Natural killer cell (primary cell): ENCODE results near the gene FAR2. TPM values are rescaled to one million over a fixed set of nuclear protein-coding genes. Genes with fewer than 3 reads are reported as not detected.

Experiments
- ATAC-seq, 3 donors: fragments of 150-1000 bp in 2 of 3; fragments of 200-7000 bp in 1 of 3; cut with Tn5 transposase; 1 replicate in 1 of 3; 2 replicates in 2 of 3; pipeline ENCODE4 v1.10.0; 2021; ENCODE audit warnings: mild to moderate bottlenecking in 2 of 3, moderate library complexity in 2 of 3
- DNase-seq, 2 donors: peaks; one replicate each; pipeline versions ENCODE4 v3.0.0 to v3.0.0-alpha.2; 2013 to 2021; ENCODE audit warnings: mixed read lengths in 1 of 2
- H3K27ac ChIP-seq: one replicate; pipeline ENCODE4 v1.5.1; 2013; ENCODE audit warnings: mild to moderate bottlenecking, low read length
- H3K27me3 ChIP-seq: one replicate; pipeline ENCODE4 v1.6.1; 2013; ENCODE audit warnings: low read length; ENCODE audit not compliant: control insufficient read depth, insufficient read depth
- H3K36me3 ChIP-seq: one replicate; pipeline ENCODE4 v1.6.1; 2013; ENCODE audit warnings: low read length; ENCODE audit not compliant: control insufficient read depth, insufficient read depth
- H3K4me1 ChIP-seq: one replicate; pipeline ENCODE4 v1.6.1; 2013; ENCODE audit warnings: low read length; ENCODE audit not compliant: control insufficient read depth, insufficient read depth
- H3K4me3 ChIP-seq: one replicate; pipeline ENCODE4 v1.5.1; 2013; ENCODE audit warnings: low read length
- H3K9me3 ChIP-seq: one replicate; pipeline ENCODE4 v1.6.1; 2013; ENCODE audit warnings: low read length; ENCODE audit not compliant: control insufficient read depth, insufficient read depth
- H3K27ac Mint-ChIP-seq, 2 donors: one replicate each; pipeline ENCODE4 v1.8.0; 2022; ENCODE audit warnings: mild to moderate bottlenecking in 2 of 2, mixed read lengths in 2 of 2, moderate library complexity in 1 of 2
- H3K27me3 Mint-ChIP-seq, 2 donors: one replicate each; pipeline ENCODE4 v1.8.0; 2022; ENCODE audit warnings: low read depth in 2 of 2, mixed read lengths in 2 of 2
- H3K36me3 Mint-ChIP-seq: one replicate; pipeline ENCODE4 v1.8.0; 2022; ENCODE audit warnings: mixed read lengths
- H3K4me1 Mint-ChIP-seq, 2 donors: one replicate each; pipeline ENCODE4 v1.8.0; 2022; ENCODE audit warnings: mixed read lengths in 2 of 2
- H3K4me3 Mint-ChIP-seq: one replicate; pipeline ENCODE4 v1.8.0; 2022; ENCODE audit warnings: mild to moderate bottlenecking, moderate library complexity, mixed read lengths
- H3K9me3 Mint-ChIP-seq, 2 donors: one replicate each; pipeline ENCODE4 v1.8.0; 2022; ENCODE audit warnings: mixed read lengths in 2 of 2
- CTCF ChIP-seq: fragments of 200-600 bp; IDR thresholded peaks from one replicate; pipeline ENCODE4 v1.8.0; 2022; ENCODE audit warnings: antibody characterized with exemption
- WGBS: methylation state at CpG from one replicate; pipeline ENCODE4 v1.1.7; 2013; ENCODE audit warnings: missing lambda C conversion rate; ENCODE audit not compliant: insufficient coverage; 5-methylcytosine and 5-hydroxymethylcytosine counted together
- intact Hi-C: fragments of 100-400 bp; cut with micrococcal nuclease; formaldehyde crosslinking; loops from one replicate; pipeline ENCODE4 v1.14.2; 2022
- total RNA-seq, 4 donors: library from RNA; stranded (reverse); fragments of 120-200 nt in 1 of 4; gene quantifications; one replicate each; pipeline versions ENCODE4 v1.2.3 to v1.2.4, GENCODE V29; 2013 to 2022

Gene FAR2
- total RNA-seq, 3 donors from 2014 or later (not counting 1 experiment from before 2014, with no cell fraction given): 1.5 to 3.5 (median 1.7) TPM

DNA sequence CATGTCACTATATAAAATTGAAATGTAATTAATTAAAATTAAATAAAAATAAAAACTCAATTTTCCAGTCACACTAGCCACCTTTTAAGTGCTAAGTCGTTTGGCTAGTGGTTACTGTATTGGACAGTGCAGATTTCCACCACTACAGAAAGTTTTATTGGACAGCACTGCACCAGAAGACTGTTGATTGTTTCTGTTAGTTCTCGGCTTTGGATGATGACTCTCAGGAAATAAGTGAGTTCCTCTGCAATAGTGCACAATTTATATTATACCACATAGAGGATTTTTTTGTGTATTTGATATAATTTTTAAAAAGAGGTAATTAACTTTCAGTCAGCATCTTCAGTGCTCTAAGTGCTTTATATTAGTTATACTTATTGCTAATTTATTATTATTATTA lies 52.7 kb downstream of the FAR2 start:
- no peak overlapping the region for H3K4me3 Mint-ChIP-seq
- no peak overlapping the region for H3K4me3 ChIP-seq
- H3K36me3 ChIP-seq: no peaks in the 10 kb centered on the region
- H3K4me1 ChIP-seq: no peaks in the 10 kb centered on the region
- H3K36me3 Mint-ChIP-seq: no peaks in the 10 kb centered on the region
- H3K27ac Mint-ChIP-seq: no peak overlapping the region
- ATAC-seq: no peak
- H3K4me1 Mint-ChIP-seq: no peaks in the 10 kb centered on the region
- peaks cover 2% of the 10 kb centered on the region in 2 donors for H3K9me3 Mint-ChIP-seq
- DNase-seq: no peak
- intact Hi-C loops: no loop called here
- TF ChIP-seq CTCF: no peak
- no peaks in the 10 kb centered on the region for H3K27me3 ChIP-seq
- no peaks in the 10 kb centered on the region for H3K27me3 Mint-ChIP-seq
- H3K27ac ChIP-seq: no peak overlapping the region
- WGBS: no CpG with 5 or more reads among the region's 2 CpGs
- no peaks in the 10 kb centered on the region for H3K9me3 ChIP-seq

DNA sequence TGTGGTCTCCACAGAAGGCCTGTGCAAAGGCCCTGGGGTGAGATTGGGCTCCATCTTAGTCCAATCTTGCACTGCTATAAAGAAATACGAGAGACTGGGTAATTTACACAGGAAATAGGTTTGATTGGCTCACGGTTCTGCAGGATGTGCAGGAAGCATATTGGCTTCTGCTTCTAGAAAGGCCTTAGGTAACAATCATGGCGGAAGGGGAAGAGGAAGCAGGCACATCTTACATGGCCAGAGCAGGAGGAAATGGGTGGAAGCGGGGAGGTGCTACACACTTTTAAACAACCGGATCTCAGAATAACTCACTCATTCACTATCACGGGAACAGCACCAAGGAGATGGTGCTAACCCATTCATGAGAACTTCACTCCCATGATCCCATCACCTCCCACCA lies 55.4 kb downstream of the FAR2 start:
- WGBS: 80% methylated on average over 6 of the region's 6 CpGs
- H3K4me1 Mint-ChIP-seq: no peaks in the 10 kb centered on the region
- no peaks in the 10 kb centered on the region for H3K4me1 ChIP-seq

GRCh38 chr12:29207120-29207519 lies 58.0 kb downstream of the FAR2 start:
- Histone ChIP-seq H3K36me3 (no peaks in the 10 kb centered on the region), H3K27me3 (no peaks in the 10 kb centered on the region), H3K4me3 (no peak overlapping the region), H3K4me1 (no peaks in the 10 kb centered on the region), H3K9me3 (no peaks in the 10 kb centered on the region), H3K27ac (no peak overlapping the region)
- Mint-ChIP-seq H3K27me3 (no peaks in the 10 kb centered on the region), H3K9me3 (peaks cover 2% of the 10 kb centered on the region in 2 donors), H3K4me1 (no peaks in the 10 kb centered on the region), H3K36me3 (no peaks in the 10 kb centered on the region), H3K4me3 (no peak overlapping the region), H3K27ac (no peak overlapping the region)
- ATAC-seq (no peak), DNase-seq (no peak)
- TF ChIP-seq CTCF: no peak
- intact Hi-C loops: no loop called here
- 42% methylated on average over 5 of the region's 5 CpGs for WGBS

More for the DNA sequence above, 55.4 kb downstream of the FAR2 start:
- peaks cover 2% of the 10 kb centered on the region in 2 donors for H3K9me3 Mint-ChIP-seq
- H3K36me3 Mint-ChIP-seq: no peaks in the 10 kb centered on the region
- Histone ChIP-seq H3K27me3 (no peaks in the 10 kb centered on the region), H3K36me3 (no peaks in the 10 kb centered on the region), H3K9me3 (no peaks in the 10 kb centered on the region), H3K4me3 (no peak overlapping the region), H3K27ac (no peak overlapping the region)
- ATAC-seq (no peak), DNase-seq (no peak)
- H3K27me3 Mint-ChIP-seq: no peaks in the 10 kb centered on the region
- H3K4me3 Mint-ChIP-seq: no peak overlapping the region
- intact Hi-C loops: no loop called here
- TF ChIP-seq CTCF: no peak
- H3K27ac Mint-ChIP-seq: no peak overlapping the region

GRCh38 chr12:29208060-29208459 lies 59.0 kb downstream of the FAR2 start:
- H3K4me3 Mint-ChIP-seq: no peak overlapping the region
- Histone ChIP-seq H3K4me1 (no peaks in the 10 kb centered on the region), H3K27ac (no peak overlapping the region), H3K4me3 (no peak overlapping the region), H3K36me3 (no peaks in the 10 kb centered on the region), H3K27me3 (no peaks in the 10 kb centered on the region), H3K9me3 (no peaks in the 10 kb centered on the region)
- TF ChIP-seq CTCF: no peak
- intact Hi-C loops: no loop called here
- H3K4me1 Mint-ChIP-seq: no peaks in the 10 kb centered on the region
- H3K27me3 Mint-ChIP-seq: no peaks in the 10 kb centered on the region
- no peak overlapping the region for H3K27ac Mint-ChIP-seq
- DNase-seq: no peak
- peaks cover 0 to 2% of the 10 kb centered on the region in 2 donors for H3K9me3 Mint-ChIP-seq
- WGBS: 67% methylated on average over 1 of the region's 2 CpGs
- no peaks in the 10 kb centered on the region for H3K36me3 Mint-ChIP-seq
- no peak for ATAC-seq
